SK-N-SH (cell line): ENCODE results near the gene TNFAIP1.

ENCODE experiments used
- CTCF ChIP-seq: fragments of 200-600 bp; sonication (generic); IDR thresholded peaks from 2 replicates; pipeline ENCODE4 v1.6.1; 2017; ENCODE audit warnings: antibody characterized with exemption, mild to moderate bottlenecking, moderate library complexity
- EZH2phosphoT487 ChIP-seq: fragments of 200-600 bp; sonication (generic); IDR thresholded peaks from 2 replicates; pipeline ENCODE4 v1.6.1; 2017; ENCODE audit warnings: low read depth, mixed run types, mild to moderate bottlenecking, antibody characterized with exemption, moderate library complexity, borderline replicate concordance
- FOSL2 ChIP-seq: IDR thresholded peaks from 2 replicates; pipeline ENCODE4 v1.4.0; 2012; ENCODE audit warnings: low read depth, mild to moderate bottlenecking, moderate library complexity, borderline replicate concordance
- GABPA ChIP-seq: IDR thresholded peaks from 2 replicates; pipeline ENCODE4 v1.4.0; 2012; ENCODE audit warnings: low read depth, mild to moderate bottlenecking
- JUND ChIP-seq: IDR thresholded peaks from 2 replicates; pipeline ENCODE4 v1.4.0; 2012
- MEF2A ChIP-seq: IDR thresholded peaks from 2 replicates; pipeline ENCODE4 v1.4.0; 2012; ENCODE audit warnings: low read depth, borderline replicate concordance
- RFX5 ChIP-seq: IDR thresholded peaks from 2 replicates; pipeline ENCODE4 v1.6.1; 2012; ENCODE audit warnings: mild to moderate bottlenecking, improper control_type of control experiment, low read length
- TEAD4 ChIP-seq: IDR thresholded peaks from 2 replicates; pipeline ENCODE4 v1.4.0; 2012; ENCODE audit warnings: mild to moderate bottlenecking, borderline replicate concordance; ENCODE audit not compliant: insufficient read depth

- TF ChIP-seq JUND = no peak
- no peak for TF ChIP-seq EZH2phosphoT487
- TF ChIP-seq CTCF = no peak
- no peak for TF ChIP-seq MEF2A
- TF ChIP-seq TEAD4 = no peak
- no peak for TF ChIP-seq RFX5
- TF ChIP-seq FOSL2 = no peak
- no peak for TF ChIP-seq GABPA
Measured at GRCh38 chr17:28395968-28396367, 60.4 kb downstream of the TNFAIP1 start.
